NCI-H2107 (cell line): ENCODE results near the gene CABP4.

Experiments
- DNase-seq: peaks from one replicate; lab custom pipeline; 2025; lab: John Stamatoyannopoulos, UW

The CABP4 gene

DNA sequence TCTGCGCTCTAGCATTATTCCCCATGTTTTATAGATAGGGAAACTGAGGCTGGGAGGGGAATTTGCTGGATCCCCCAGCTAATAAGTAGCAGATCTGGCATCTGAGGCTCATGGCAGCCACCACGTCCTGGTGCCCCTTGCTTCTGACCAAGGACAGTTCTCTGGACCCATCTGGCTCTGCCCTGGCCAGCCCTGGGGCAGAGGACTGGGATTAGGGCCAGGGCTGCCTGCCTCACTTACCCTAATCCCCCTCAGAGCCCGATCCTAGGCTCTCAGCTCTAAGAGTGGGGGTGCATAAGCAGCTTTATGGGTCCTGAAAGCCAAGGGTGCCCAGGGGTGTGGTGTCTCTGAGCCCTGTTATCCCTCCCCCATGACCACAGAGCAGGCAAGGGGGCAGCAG lies at the start of gene CABP4:
TSS of gene CABP4 (plus strand) at position 301 of the 400 bp plus-strand sequence. CDS start at position 371, 70 bp downstream.
- no peak for DNase-seq

DNA sequence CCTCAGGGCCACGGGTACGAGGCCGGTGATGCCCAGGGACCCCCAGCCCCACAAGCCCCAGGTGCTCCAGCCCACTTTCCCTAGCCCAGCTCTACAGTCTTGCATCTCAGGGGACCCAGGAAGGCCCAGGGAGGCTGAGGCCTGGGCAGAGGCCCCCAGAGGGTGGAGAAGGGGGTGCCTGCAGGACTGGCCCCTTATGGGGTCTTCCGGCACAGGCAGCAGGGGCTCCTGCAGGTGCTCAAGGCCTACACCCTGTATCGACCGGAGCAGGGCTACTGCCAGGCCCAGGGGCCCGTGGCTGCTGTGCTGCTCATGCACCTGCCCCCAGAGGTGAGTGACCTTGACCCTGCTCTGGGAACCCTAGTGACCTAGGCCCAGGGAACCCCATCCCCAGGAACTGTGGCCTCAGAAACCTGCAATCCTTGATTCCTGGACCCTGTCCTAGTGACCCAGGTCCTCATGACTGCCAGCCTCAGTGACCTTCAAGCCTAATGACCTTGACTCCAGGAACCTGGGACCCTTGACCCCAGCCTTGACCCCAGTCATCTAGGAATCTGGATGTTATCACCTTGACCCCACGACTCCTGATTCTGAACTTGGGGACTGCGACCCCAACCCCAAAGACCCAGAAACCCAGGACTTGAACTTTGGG lies 49.3 kb upstream of the CABP4 start:
- DNase-seq: no peak

DNA sequence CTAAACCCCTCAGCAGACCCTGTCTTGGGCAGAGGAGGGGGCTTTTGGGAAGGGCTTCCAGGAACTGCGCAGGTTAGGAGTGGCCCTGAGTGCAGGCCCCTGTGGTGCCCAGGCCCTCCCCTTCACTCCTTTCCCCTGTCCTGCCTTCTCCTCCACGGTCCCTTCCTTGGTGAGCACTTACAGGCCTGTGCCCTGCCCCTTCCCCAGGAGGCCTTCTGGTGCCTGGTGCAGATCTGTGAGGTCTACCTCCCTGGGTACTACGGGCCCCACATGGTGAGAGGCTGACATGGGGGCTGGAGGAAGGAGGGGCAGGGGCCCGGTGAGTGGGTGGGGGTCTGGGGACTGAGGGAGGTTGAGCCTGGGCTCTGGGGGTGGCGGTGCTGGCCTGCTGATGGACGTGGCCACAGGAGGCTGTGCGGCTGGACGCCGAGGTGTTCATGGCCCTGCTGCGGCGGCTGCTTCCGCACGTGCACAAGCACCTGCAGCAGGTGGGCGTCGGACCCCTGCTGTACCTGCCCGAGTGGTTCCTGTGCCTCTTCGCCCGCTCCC lies 48.7 kb upstream of the CABP4 start:
- DNase-seq: no peak

DNA sequence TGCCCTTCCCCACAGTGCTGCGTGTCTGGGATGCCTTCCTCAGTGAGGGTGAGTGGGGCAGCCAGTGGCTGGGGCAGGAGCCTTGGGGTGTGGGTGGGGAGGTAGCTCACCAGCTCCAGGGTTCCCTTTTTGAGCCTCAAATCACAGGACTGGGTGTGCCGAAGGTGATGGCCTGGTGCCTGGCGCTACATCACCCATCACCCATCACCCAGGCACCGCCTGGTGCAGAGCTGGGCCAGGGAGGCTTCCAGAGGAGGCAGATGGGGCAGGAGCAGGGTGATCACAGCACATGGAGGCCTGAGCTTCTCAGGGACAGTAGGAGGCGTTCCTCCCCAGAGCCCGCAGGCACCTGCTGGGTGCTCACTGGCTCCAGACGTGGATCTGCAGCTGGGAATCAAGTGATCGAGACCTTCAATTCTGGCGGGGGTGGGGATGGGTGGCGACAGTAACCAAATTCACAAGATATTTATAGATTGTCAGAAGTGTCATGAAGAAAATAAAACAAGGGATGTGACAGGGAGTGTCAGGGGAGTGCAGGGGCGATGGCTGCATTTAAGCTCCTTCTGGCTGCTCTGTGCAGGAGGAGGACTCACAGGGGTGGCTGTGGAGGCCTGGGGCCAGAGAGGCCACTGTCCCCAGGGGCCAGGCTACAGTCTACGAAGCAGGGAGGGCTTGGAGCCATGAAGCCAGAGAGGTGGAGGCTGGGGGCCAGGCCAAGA lies 48.0 kb upstream of the CABP4 start:
- DNase-seq: no peak

DNA sequence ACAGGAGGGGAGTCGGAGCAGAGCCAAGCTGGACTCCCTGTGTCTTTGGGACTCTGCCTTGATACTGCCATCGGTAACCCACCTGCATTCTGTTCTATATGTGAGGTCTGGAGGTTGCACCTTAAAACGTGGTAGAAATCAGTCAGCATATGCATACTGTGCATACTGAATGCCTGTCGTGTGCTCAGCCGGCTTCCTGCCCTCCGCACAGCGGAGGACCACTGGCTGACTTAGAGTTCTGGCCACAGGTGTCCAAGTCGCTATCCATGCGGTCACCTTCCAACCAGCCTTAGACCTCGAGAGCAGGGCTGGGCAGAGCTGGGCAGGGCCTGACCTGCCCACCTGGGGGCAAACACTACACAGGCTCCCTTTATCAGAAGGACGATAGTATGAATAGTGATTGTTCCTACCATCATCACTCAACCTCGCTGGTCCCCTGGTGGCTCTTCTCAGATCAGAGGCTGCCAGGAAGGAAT lies 47.4 kb upstream of the CABP4 start:
- DNase-seq: no peak

DNA sequence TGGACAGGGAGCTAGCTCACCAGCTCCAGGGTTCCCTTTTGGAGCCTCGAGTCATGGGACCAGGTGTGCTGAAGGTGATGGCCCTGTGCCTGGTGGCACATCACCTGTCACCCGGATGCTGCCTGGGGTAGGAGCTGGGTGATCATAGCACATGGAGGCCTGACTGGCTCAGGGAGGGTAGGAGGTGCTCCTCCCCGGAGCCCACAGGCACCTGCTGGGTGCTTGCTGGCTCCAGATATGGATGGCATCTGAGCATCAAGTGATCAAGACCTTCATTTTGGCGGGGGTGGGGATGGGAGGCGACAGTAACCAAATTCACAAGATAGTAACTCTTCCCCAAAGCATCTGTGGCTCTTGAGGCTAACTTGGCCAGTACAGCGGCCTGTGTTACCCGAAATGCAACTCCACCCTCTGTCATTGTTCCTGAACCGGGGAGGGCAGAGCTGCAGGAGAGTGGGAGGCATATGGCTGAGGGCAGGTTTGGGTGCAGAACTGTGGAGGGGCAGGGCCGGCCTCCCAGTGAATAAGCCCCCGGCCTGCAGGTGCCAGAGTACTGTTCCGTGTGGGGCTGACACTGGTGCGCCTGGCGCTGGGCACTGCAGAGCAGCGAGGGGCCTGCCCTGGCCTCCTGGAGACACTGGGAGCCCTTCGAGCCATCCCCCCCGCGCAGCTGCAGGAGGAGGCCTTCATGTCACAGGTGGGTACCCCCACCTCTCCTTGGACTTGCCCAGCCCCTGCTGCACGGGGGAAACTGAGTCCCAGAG lies 46.5 kb upstream of the CABP4 start:
- DNase-seq: no peak

DNA sequence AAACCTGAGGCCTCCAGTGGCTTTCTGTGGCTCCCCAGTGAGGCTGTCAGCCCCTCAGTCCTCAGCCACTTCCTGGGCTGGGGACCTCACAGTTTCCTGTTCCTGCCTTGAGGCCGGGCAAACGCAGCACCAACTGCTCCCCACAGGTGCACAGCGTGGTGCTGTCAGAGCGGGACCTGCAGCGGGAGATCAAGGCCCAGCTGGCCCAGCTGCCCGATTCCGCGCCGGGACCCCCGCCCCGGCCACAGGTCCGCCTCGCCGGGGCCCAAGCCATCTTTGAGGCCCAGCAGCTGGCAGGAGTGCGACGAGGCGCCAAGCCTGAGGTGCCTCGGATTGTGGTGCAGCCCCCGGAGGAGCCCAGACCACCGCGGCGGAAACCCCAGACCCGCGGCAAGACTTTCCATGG lies 45.9 kb upstream of the CABP4 start:
- DNase-seq: no peak

DNA sequence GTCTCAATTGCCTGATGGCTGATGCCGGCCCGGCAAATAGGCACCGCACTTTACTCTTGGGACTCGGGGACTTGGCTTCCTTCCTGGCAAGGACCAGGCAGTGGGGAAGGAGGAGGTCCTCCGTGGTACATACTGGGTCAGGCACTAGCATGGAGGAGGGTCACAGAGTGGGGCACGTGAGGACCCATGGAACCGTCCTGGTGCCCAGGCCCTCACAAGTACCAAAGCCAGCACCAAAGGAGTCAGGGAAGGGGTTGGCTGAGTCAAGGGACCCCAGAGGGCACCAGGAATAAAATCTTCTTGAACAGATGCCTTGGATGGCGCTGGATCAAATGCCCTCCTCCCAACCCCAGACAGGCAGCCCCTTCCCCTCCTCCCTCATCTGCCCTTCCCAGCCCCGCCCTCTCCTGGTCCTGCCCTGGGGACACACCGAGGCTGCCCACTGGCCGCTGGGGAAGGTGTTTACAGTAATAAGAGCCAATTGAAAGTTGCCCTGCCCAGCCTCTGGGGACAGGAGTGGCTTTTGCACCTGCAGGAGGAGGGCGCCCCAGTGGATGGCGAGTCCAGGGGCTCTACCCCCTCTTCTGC lies 45.3 kb upstream of the CABP4 start:
- DNase-seq: no peak

DNA sequence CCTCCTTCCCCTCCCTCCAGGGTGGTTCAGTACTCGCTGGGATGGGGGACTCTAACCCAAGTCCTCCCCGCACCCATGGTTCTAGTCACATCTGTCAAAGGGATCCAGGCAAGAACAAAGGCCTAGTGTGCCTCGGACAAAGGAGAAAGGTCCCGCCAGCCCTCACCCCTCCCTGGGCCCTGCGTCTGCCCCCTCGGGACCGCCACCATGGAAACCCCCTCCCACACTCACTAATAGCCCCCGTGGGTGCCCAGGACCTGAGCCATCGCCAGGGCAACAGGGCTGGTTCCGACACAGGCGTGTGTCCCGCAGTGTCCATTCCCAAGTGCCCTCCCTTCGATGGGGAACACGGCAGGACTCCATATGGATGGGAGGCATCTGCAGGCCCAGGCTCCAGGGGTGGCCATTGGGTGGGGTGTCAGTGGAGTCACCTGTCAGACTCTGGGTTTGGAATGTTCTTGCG lies 44.8 kb upstream of the CABP4 start:
- no peak for DNase-seq

DNA sequence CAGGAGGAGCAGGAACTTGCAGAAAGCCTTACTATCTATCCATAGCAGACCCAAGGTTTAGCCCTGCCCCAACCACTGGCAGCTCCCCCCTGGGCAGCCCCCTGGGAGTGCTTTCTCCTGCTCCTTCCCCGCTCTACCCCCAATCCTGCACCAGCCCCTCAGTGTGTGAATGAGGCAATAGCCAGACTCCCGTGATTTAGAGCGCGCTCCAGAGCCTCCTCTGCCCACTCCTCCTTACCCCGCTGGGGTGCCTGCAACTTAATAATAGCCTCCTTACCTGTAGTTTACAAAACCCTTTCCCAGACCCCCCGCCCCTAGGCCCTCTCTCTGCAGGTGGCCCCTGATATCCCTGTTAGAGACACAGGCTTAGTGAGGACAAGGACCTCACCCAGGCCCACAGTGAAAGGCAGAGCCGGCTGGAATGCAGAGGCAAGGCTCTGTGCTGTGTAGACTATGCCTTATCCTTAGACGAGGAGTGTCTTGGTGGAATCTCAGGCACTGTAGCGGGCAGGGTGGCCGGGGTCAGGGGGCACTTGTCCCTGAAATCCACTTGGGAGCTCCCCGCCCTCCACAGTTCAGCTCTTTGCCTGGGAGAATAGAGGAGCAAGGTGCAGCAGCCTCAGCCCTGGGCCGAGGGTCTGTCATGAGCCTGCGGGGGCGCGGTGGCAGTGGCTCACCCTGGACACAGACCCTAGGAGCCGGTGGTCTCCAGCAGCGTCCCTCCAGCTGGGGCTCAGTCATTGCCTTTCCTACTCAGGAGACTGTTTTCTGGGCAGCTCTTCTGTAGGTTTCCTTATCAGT lies 44.0 kb upstream of the CABP4 start:
- DNase-seq: no peak

DNA sequence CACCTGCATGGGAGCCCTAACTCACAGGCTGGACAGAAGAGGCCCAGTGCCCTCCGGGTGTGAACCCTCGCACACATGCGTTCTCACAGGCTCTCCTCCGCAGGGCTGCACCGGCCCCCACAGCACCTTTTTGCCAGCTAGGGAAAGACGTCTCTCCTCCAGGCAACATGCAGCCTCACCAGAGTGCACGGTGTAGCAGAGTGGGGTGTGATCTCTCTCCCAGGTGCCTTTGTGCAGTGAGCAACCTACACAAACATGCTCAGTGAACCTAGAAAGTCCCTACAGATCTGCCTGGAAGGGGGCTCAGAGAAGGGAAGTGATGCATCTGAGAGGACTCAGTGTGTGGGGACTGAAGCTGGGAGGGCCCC lies 43.4 kb upstream of the CABP4 start:
- DNase-seq: no peak

DNA sequence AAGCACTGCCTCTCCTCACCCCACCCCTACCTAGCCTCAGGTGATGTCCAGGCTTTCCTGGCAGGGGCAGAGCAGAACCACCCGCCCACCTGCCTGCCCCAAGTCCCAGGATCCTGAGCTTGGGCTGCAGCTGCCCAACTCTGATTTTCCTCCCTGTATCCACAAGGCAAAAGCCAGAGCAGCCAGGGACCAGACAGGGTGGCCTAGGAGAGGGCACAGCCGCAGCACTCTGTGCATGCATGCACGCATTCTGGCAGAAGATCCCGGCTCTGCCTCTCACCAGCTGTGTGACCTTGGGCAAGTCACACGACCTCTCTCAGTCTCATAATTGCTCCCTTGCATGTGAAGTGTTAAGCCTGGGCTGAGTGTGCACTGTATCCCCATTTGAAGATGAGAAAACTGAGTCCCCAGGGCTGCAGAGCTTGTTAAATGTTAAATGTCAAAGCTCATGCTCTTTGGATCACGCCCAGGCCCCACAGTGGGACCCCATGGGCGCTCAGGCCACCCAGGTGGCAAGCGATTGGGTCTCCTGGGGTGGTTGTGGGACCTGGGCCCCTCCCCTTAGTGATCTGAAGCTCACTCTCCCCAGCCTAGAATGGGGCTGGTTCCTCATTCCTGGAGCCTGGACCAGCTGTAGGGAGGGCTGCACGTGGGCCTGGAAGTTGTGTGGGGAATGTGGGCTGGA lies 42.5 kb upstream of the CABP4 start:
- no peak for DNase-seq

DNA sequence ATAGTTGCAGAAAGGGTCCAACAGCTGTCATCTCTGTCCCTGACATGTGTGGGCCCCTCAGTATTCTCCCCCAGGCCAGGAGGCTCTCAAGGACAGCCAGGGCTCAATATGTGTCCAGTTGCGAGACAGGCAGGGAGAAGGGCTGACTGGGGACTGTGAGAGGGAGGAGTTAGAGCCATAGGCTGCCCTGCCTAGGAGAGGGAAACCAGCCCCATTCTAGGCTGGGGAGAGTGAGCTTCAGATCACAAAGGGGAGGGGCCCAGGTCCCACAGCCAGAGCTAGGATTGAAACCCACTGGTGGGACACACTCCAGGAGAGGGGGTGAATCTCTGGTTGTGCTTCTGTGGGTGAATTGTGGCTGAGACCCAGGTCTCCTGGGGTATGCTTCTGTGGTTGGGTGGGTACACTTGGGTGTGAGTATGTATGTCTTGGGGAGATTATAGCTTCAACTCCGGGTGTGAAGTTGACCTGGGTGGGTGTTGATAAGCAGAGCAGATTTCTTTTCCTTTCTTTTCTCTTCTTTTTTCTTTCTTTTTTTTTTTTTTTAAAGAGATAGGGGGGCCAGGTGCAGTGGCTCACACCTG lies 41.8 kb upstream of the CABP4 start:
- no peak for DNase-seq

DNA sequence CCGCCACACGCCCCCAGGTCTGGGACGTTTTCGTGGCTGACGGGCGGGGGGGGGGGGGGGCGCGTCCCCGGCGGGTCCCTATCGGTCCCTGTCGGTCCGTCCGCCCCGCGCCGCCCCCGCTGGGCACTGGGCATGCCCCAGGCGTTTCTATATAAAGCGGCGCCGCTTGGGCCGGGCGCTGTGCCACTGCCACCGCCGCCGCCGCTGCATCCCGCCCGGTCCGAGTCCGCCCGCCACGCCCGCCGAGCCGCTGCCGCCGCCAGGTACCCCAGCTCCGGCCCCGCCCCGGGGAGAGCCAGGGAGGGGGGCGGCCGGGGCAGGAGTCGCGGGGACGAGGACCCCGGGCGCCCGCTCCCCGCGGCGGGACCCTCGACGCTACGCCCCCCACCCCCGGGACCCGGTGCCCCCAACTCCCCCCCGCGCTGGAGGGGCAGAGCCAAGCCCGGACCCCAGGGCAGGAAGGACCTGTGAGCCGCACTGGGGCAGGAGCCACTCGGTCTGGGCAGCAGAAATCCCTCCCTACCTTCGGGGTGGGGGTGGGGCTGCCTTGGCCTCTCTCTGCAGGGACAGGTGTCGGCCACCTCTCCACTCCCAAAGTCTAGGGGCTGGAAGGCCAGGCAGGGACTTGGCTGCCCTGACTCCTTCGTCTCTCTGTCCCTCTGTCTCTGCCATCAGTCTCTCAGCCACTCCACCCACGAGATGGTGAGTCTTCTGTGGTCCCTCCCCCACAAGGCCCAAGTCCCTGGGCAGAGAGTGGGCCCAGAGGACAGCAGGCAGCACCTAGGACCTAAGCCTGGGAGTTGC lies 39.5 kb upstream of the CABP4 start, which contains the start of gene CARNS1:
TSS of gene CARNS1 (plus strand) at position 178 of the 804 bp plus-strand sequence. CDS start at position 700, 522 bp downstream.
- DNase-seq: no peak

DNA sequence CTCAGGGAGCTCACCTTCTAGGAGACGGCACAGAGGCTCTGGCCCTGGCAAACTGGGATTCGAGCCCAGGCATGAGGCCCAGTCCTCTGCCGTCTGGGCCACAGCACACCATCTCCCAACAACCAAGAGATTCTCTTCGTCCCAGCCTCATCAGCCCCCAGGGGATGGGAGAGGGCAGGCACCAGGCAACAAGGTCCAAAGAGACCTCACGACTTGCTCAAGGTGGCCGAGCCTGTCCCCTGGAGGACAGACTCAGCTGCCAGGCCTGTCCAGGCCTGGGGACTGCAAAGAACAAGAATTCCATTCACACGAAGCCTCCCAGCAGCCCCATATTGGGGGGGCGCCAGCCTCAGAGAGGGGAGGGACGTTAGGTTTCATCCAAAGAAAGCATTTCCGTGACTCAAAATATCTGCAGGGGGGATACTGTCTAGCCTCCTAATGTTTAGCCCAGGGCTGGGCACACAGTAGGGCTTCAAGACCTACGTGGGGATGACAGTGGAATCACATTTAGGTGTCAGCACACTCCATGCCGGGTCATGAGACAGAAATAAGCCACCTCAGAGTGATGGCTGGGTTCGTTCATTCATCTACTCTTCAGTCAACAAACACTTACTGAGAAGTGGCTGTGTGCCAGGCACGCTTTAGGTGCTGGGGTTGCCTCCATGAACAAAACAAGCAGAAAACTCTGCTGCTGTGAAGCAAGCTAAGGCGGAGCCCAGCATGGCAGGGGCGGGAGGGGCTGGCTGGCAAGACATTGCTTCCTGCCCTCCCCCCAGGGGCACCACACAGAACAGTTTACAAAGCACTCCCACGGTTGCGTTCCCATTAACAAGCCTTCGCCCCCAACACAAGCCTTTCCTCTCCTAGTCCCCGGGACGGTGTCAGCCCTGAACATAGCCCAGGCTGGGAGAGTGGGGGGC lies 38.5 kb upstream of the CABP4 start:
- no peak for DNase-seq

DNA sequence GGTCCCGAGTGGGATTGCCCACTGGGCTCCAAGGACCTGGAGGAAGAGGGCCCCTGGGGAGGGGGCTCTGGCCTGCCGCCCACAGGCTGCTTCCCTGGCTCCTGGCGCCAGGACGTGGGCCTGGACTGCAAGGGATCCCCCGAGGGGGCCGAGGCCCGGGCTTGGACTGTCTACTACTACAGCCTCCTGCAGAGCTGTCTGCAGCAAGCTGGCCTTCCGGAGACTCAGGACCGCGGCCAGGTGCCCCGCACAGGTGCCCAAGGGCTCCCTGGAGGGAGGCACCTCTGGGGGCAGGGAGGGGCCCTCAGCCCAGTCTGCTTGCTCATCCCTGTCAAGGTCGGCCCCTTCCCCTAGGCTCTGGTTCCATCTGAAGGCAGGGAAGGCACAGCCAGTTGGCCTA lies 37.7 kb upstream of the CABP4 start:
- no peak for DNase-seq

DNA sequence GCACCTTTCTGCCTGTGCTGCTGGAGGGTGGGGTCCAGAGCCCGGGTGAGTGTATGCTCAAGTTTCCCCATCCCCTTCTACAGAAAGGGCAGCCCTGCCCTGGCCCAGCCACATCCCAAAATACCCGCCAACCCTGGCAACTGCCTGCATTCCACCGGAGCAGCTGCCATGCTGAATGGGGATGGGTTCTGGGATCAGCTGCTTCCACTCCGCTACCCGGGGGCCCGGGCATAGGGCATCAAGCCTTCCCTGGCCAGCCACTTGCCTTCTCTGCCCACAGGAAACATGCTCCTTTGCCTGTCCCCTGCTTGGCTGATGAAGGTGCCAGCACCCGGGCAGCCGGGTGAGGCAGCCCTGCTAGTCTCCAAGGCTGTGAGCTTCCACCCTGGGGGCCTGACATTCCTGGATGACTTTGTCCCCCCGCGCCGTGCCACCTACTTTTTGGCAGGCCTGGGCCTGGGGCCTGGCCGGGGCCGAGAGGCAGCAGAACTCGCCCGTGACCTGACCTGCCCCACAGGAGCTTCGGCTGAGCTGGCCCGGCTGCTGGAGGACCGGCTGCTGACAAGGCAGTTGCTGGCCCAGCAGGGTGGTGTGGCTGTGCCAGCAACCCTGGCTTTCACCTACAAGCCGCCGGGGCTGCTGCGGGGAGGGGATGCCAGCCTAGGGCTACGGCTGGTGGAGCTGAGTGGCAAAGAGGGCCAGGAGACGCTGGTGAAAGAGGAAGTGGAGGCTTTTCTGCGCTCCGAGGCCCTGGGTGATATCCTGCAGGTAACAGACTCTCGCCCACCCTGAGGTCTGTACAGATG lies 36.5 kb upstream of the CABP4 start:
- no peak for DNase-seq
